Fibroblast of lung (primary cell): ENCODE measurements around the gene EPB41. TPM values are rescaled to one million over a fixed set of nuclear protein-coding genes. Genes with fewer than 3 reads are reported as not detected.

Experiments used
- DNase-seq, 2 donors: peaks; one replicate each; pipeline versions ENCODE4 v3.0.0 to v3.0.0-alpha.2; 2010; ENCODE audit warnings: low read depth in 2 of 2
- H2AFZ ChIP-seq: 2 replicates; pipeline ENCODE4 v1.5.1; 2012; ENCODE audit warnings: low read length, control low read depth, inconsistent platforms
- H3K27ac ChIP-seq: 2 replicates; pipeline ENCODE4 v1.5.1; 2011; ENCODE audit warnings: low read length, control low read depth; ENCODE audit not compliant: insufficient read depth
- H3K27me3 ChIP-seq: 2 replicates; pipeline ENCODE4 v1.5.1; 2011; ENCODE audit warnings: mild to moderate bottlenecking, low read length; ENCODE audit not compliant: control insufficient read depth, insufficient read depth
- H3K36me3 ChIP-seq: 2 replicates; pipeline ENCODE4 v1.5.1; 2011; ENCODE audit warnings: low read length; ENCODE audit not compliant: control insufficient read depth, insufficient read depth
- H3K4me1 ChIP-seq: 2 replicates; pipeline ENCODE4 v1.5.1; 2011; ENCODE audit warnings: low read length; ENCODE audit not compliant: control insufficient read depth, insufficient read depth; ENCODE audit errors: extremely low read depth
- H3K4me2 ChIP-seq: 2 replicates; pipeline ENCODE4 v1.5.1; 2011; ENCODE audit warnings: low read length, control low read depth; ENCODE audit not compliant: insufficient read depth; ENCODE audit errors: extremely low read depth
- H3K4me3 ChIP-seq, 4 experiments: fragments of 200-600 bp in 1 of 4; sonication (generic) in 1 of 4; replicated peaks in 1 of 4; 2 replicates each; pipeline ENCODE4 v1.5.1; 2011 to 2016; ENCODE audit warnings: low read length in 4 of 4, low read depth in 3 of 4, mild to moderate bottlenecking in 3 of 4, control low read depth in 2 of 4, inconsistent platforms in 1 of 4, mixed read lengths in 1 of 4; ENCODE audit not compliant: insufficient read depth in 1 of 4; ENCODE audit errors: control extremely low read depth in 1 of 4
- H3K79me2 ChIP-seq: 2 replicates; pipeline ENCODE4 v1.5.1; 2012; ENCODE audit warnings: mild to moderate bottlenecking, low read length, inconsistent platforms; ENCODE audit not compliant: control insufficient read depth, insufficient read depth
- H3K9ac ChIP-seq: 2 replicates; pipeline ENCODE4 v1.5.1; 2011; ENCODE audit warnings: mild to moderate bottlenecking, low read length, control low read depth; ENCODE audit not compliant: insufficient read depth
- H3K9me3 ChIP-seq: 2 replicates; pipeline ENCODE4 v1.5.1; 2012; ENCODE audit warnings: low read depth, low read length; ENCODE audit not compliant: control insufficient read depth, insufficient read depth
- H4K20me1 ChIP-seq: 2 replicates; pipeline ENCODE4 v1.5.1; 2011; ENCODE audit warnings: low read length; ENCODE audit not compliant: control insufficient read depth, insufficient read depth; ENCODE audit errors: extremely low read depth
- EZH2 ChIP-seq: IDR thresholded peaks from 2 replicates; pipeline ENCODE4 v1.5.1; 2012; ENCODE audit warnings: low read length, control low read depth, mild to moderate bottlenecking; ENCODE audit errors: missing control alignments
- polyA plus RNA-seq, 2 donors: library from polyadenylated mRNA; depleted of rRNA in 1 of 2; stranded (reverse) in 1 of 2; unstranded in 1 of 2; fragments of >200 nt; gene quantifications; 2 replicates each; pipeline ENCODE4 v1.2.1, GENCODE V29; 2011 to 2012; ENCODE audit warnings: missing spikeins in 1 of 2
- total RNA-seq: library from RNA; depleted of rRNA; stranded (reverse); fragments of >200 nt; gene quantifications from 2 replicates; pipeline ENCODE4 v1.2.1, GENCODE V29; 2014
- TF ChIP-seq, protein P1 (sequence below), 2 donors: IDR thresholded peaks in 1 of 2; conservative IDR thresholded peaks in 1 of 2; 1 replicate in 1 of 2; 2 replicates in 1 of 2; pipeline ENCODE4 v1.5.1; 2011 to 2012; ENCODE audit warnings: low read length in 2 of 2, control low read depth in 1 of 2, inconsistent platforms in 1 of 2, low read depth in 1 of 2, mild to moderate bottlenecking in 1 of 2

Gene EPB41
- total and polyA plus RNA-seq, 2 donors (not counting 1 experiment from before 2014, with no cell fraction given): 7.4 to 38.0 TPM

DNA sequence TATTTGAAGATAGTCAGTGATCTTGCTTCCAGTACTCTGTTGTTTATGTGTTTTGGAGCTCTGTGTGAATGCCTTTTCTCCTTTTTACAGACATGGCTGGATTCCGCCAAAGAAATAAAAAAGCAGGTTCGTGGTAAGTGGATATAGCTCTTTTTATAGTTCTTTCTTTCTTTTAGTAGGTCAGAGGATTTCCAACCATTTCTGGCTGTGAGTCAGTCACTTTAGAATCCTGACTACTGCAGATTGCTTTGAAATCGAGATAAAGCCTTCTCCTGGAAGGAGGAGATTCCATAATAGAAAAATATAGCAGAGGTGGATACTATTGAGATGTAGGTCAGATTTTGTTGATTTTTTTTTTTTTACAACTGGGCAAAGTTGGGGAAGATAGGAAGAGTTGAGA, 97.4 kb downstream of the EPB41 start:
- Histone ChIP-seq H3K36me3 (no peaks in the 10 kb centered on the region), H3K4me3 (no peak overlapping the region), H3K4me1 (no peaks in the 10 kb centered on the region), H3K9me3 (no peaks in the 10 kb centered on the region), H3K27me3 (no peaks in the 10 kb centered on the region), H3K4me2 (no peak overlapping the region), H3K79me2 (no peaks in the 10 kb centered on the region), H4K20me1 (no peaks in the 10 kb centered on the region), H3K27ac (no peak overlapping the region), H3K9ac (no peak overlapping the region), H2AFZ (no peak overlapping the region)
- TF ChIP-seq, protein P1, sequence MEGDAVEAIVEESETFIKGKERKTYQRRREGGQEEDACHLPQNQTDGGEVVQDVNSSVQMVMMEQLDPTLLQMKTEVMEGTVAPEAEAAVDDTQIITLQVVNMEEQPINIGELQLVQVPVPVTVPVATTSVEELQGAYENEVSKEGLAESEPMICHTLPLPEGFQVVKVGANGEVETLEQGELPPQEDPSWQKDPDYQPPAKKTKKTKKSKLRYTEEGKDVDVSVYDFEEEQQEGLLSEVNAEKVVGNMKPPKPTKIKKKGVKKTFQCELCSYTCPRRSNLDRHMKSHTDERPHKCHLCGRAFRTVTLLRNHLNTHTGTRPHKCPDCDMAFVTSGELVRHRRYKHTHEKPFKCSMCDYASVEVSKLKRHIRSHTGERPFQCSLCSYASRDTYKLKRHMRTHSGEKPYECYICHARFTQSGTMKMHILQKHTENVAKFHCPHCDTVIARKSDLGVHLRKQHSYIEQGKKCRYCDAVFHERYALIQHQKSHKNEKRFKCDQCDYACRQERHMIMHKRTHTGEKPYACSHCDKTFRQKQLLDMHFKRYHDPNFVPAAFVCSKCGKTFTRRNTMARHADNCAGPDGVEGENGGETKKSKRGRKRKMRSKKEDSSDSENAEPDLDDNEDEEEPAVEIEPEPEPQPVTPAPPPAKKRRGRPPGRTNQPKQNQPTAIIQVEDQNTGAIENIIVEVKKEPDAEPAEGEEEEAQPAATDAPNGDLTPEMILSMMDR (conservative IDR thresholded peaks at IDR 0.05 in 1 of 2, IDR thresholded peaks at IDR 0.05 in 1 of 2; ENCODE audit: low read depth in 1 of 2, low read length in 2 of 2): no peak
- no peak for TF ChIP-seq EZH2
- DNase-seq: peak in 1 of 2 donors; percentile 49

DNA sequence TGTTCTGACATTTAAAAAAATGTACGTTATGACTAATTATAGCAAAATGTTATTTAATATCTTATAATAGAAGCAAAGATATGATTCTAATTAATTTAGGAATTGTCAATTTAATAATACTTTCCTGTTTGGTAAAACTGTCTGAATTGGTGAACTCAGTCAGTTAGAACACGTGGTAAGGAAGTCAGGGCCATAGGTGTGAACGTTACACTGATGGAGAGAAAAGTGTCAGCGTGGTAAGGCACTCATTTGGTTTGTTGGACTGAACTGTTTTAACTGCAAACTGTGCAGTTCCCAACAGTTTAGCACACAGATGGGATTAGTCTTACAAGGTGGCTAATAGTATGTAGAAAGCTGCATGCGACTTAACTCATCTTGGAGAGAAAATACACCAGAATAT, 102.9 kb downstream of the EPB41 start:
- Histone ChIP-seq H3K4me1 (no peaks in the 10 kb centered on the region), H4K20me1 (no peaks in the 10 kb centered on the region), H3K9ac (no peak overlapping the region), H3K36me3 (no peaks in the 10 kb centered on the region), H3K9me3 (no peaks in the 10 kb centered on the region), H2AFZ (no peak overlapping the region), H3K4me2 (no peak overlapping the region), H3K4me3 (no peak overlapping the region), H3K27me3 (no peaks in the 10 kb centered on the region), H3K27ac (no peak overlapping the region), H3K79me2 (no peaks in the 10 kb centered on the region)
- DNase-seq: no peak
- TF ChIP-seq, protein P1 (conservative IDR thresholded peaks at IDR 0.05 in 1 of 2, IDR thresholded peaks at IDR 0.05 in 1 of 2; ENCODE audit: low read depth in 1 of 2, low read length in 2 of 2): no peak
- TF ChIP-seq EZH2: no peak

DNA sequence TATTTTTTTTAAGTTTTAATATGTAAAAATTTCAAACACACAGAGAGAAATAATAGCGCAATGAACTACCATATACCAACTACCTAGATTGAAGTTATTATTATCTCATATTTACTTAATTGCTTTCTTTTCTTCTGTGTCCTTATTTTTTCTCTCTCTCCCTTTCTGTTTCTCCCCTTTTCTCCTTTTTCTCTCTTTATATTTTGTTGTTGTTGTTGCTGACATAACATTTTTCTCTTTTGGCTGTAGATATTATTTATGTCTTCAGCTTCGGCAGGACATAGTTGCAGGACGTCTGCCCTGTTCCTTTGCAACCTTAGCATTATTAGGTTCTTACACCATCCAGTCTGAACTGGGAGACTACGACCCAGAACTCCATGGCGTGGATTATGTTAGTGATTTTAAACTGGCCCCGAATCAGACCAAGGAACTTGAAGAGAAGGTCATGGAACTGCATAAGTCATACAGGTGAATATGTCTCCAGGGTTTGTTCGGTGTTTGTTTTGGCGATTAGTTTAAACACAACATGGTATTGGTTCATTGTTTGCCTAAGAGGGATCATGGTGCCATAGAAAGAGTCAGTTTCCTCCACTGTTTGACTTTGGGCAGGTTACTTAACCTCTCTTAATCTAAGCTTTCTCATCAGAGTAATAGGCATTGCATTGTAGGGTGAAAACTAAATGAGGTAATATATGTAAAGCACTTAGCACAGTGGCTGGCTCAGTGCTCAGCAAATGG, 103.8 kb downstream of the EPB41 start:
- Histone ChIP-seq H3K27me3 (no peaks in the 10 kb centered on the region), H3K27ac (no peak overlapping the region), H3K4me3 (no peak overlapping the region), H3K36me3 (no peaks in the 10 kb centered on the region), H3K79me2 (no peaks in the 10 kb centered on the region), H3K9ac (no peak overlapping the region), H3K4me1 (no peaks in the 10 kb centered on the region), H3K9me3 (no peaks in the 10 kb centered on the region), H3K4me2 (no peak overlapping the region), H4K20me1 (no peaks in the 10 kb centered on the region), H2AFZ (no peak overlapping the region)
- DNase-seq: no peak
- TF ChIP-seq EZH2: no peak
- TF ChIP-seq, protein P1 (conservative IDR thresholded peaks at IDR 0.05 in 1 of 2, IDR thresholded peaks at IDR 0.05 in 1 of 2; ENCODE audit: low read depth in 1 of 2, low read length in 2 of 2): no peak
